IMR-90 (cell line): ENCODE measurements around the gene GCK. TPM values are rescaled to one million over a fixed set of nuclear protein-coding genes. Genes with fewer than 3 reads are reported as not detected.

ENCODE experiments used
- ATAC-seq: fragments of 200-7000 bp; cut with Tn5 transposase; 2 replicates; pipeline ENCODE4 v1.9.1; 2020; ENCODE audit warnings: low read depth, mild to moderate bottlenecking, moderate library complexity
- BruUV-seq: library from RNA; stranded (reverse); fragments of 400-500 nt; replicated peaks from 2 replicates; lab custom pipeline; 2021; lab: Mats Ljungman, UMichigan
- CTCF ChIA-PET: fragments of 300-600 bp; formaldehyde crosslinking; extraction: SDS; loops from one replicate; lab custom pipeline; 2021; ENCODE audit warnings: antibody characterized with exemption; lab: Yijun Ruan, JAX
- POLR2A ChIA-PET: fragments of 300-600 bp; sonication (Branson Sonifier 250); formaldehyde crosslinking; loops from one replicate; lab custom pipeline; 2022; ENCODE audit warnings: antibody characterized with exemption; ENCODE audit not compliant: unreplicated experiment; lab: Charles Lee
- DNase-seq: peaks from one replicate; pipeline ENCODE4 v3.0.0; 2013
- H2AFZ ChIP-seq: replicated peaks from 2 replicates; pipeline ENCODE3; 2013; ENCODE audit warnings: low read length, mild to moderate bottlenecking; ENCODE audit not compliant: poor library complexity
- H2AK5ac ChIP-seq: 2 replicates; pipeline ENCODE4 v1.6.1; 2013; ENCODE audit warnings: low read depth, low read length, inconsistent platforms
- H2AK9ac ChIP-seq: replicated peaks from 2 replicates; pipeline ENCODE3; 2013; ENCODE audit warnings: mild to moderate bottlenecking, low read depth, low read length, moderate library complexity; ENCODE audit not compliant: poor library complexity
- H2BK120ac ChIP-seq: 2 replicates; pipeline ENCODE4 v1.6.1; 2013; ENCODE audit warnings: low read depth, low read length, inconsistent platforms
- H2BK15ac ChIP-seq: 3 replicates; pipeline ENCODE4 v1.6.1; 2013; ENCODE audit warnings: low read depth, low read length, inconsistent platforms
- H2BK20ac ChIP-seq: 2 replicates; pipeline ENCODE4 v1.6.1; 2013; ENCODE audit warnings: low read depth, mild to moderate bottlenecking, inconsistent platforms, low read length, moderate library complexity
- H2BK5ac ChIP-seq: 2 replicates; pipeline ENCODE4 v1.6.1; 2013; ENCODE audit warnings: mild to moderate bottlenecking, low read depth, low read length, inconsistent platforms; ENCODE audit not compliant: poor library complexity, severe bottlenecking
- H3K14ac ChIP-seq: replicated peaks from 2 replicates; pipeline ENCODE4 v1.6.1; 2013; ENCODE audit warnings: low read depth, low read length, inconsistent platforms
- H3K18ac ChIP-seq: 2 replicates; pipeline ENCODE4 v1.6.1; 2013; ENCODE audit warnings: low read depth, low read length, control low read depth
- H3K23ac ChIP-seq: 2 replicates; pipeline ENCODE4 v1.6.1; 2013; ENCODE audit warnings: low read depth, low read length, inconsistent platforms
- H3K27ac ChIP-seq: 2 replicates; pipeline ENCODE4 v1.5.1; 2013; ENCODE audit warnings: mild to moderate bottlenecking, control low read depth, low read length; ENCODE audit not compliant: insufficient read depth
- H3K27me3 ChIP-seq: 2 replicates; pipeline ENCODE4 v1.6.1; 2013; ENCODE audit warnings: low read length; ENCODE audit not compliant: control insufficient read depth, insufficient read depth
- H3K36me3 ChIP-seq: 2 replicates; pipeline ENCODE4 v1.6.1; 2013; ENCODE audit warnings: low read length, mixed read lengths; ENCODE audit not compliant: control insufficient read depth, insufficient read depth
- H3K4ac ChIP-seq: 2 replicates; pipeline ENCODE4 v1.6.1; 2013; ENCODE audit warnings: low read depth, low read length, inconsistent platforms
- H3K4me1 ChIP-seq: 2 replicates; pipeline ENCODE4 v1.6.1; 2013; ENCODE audit warnings: low read length, mixed read lengths; ENCODE audit not compliant: control insufficient read depth, insufficient read depth
- H3K4me2 ChIP-seq: 2 replicates; pipeline ENCODE4 v1.6.1; 2013; ENCODE audit warnings: low read depth, mild to moderate bottlenecking, control low read depth, low read length, moderate library complexity
- H3K4me3 ChIP-seq: 2 replicates; pipeline ENCODE4 v1.5.1; 2013; ENCODE audit warnings: low read depth, mild to moderate bottlenecking, control low read depth, low read length, moderate library complexity; ENCODE audit not compliant: insufficient read depth
- H3K56ac ChIP-seq: 2 replicates; pipeline ENCODE4 v1.6.1; 2013; ENCODE audit warnings: low read length, inconsistent platforms; ENCODE audit not compliant: insufficient read depth; ENCODE audit errors: extremely low read depth
- H3K79me1 ChIP-seq, 2 experiments: 2 replicates each; pipeline ENCODE4 v1.6.1; 2013; ENCODE audit warnings: low read length in 2 of 2, inconsistent platforms in 1 of 2, low read depth in 1 of 2
- H3K9ac ChIP-seq: 2 replicates; pipeline ENCODE4 v1.6.1; 2013; ENCODE audit warnings: low read depth, low read length, control low read depth
- H3K9me1 ChIP-seq: 2 replicates; pipeline ENCODE4 v1.6.1; 2013; ENCODE audit warnings: low read length, inconsistent platforms; ENCODE audit not compliant: insufficient read depth
- H3K9me3 ChIP-seq: 2 replicates; pipeline ENCODE4 v1.6.1; 2013; ENCODE audit warnings: low read length; ENCODE audit not compliant: control insufficient read depth, insufficient read depth
- H4K20me1 ChIP-seq: 2 replicates; pipeline ENCODE4 v1.6.1; 2013; ENCODE audit warnings: low read length, inconsistent platforms; ENCODE audit not compliant: insufficient read depth
- H4K5ac ChIP-seq: 2 replicates; pipeline ENCODE4 v1.6.1; 2013; ENCODE audit warnings: mild to moderate bottlenecking, low read depth, low read length, control low read depth
- H4K8ac ChIP-seq, 2 experiments: 2 replicates each; pipeline ENCODE4 v1.6.1; 2013; ENCODE audit warnings: low read depth in 2 of 2, low read length in 2 of 2, control low read depth in 1 of 2, inconsistent platforms in 1 of 2
- H4K91ac ChIP-seq: 2 replicates; pipeline ENCODE4 v1.6.1; 2013; ENCODE audit warnings: low read depth, low read length, inconsistent platforms; ENCODE audit not compliant: insufficient read depth
- BHLHE40 ChIP-seq: fragments of 150-350 bp; IDR thresholded peaks from 2 replicates; pipeline ENCODE4 v1.6.1; 2016; ENCODE audit warnings: mild to moderate bottlenecking, low read depth, low read length
- CEBPB ChIP-seq: IDR thresholded peaks from 2 replicates; pipeline ENCODE4 v1.6.1; 2012; ENCODE audit warnings: low read depth, low read length, improper control_type of control experiment
- CHD1 ChIP-seq: IDR thresholded peaks from 2 replicates; pipeline ENCODE4 v1.6.1; 2012; ENCODE audit warnings: low read depth, low read length, improper control_type of control experiment
- FOS ChIP-seq: fragments of 150-350 bp; IDR thresholded peaks from 2 replicates; pipeline ENCODE4 v1.6.1; 2016; ENCODE audit warnings: low read depth, low read length
- MAFK ChIP-seq: IDR thresholded peaks from 2 replicates; pipeline ENCODE4 v1.6.1; 2012; ENCODE audit warnings: low read depth, low read length, improper control_type of control experiment
- MAZ ChIP-seq: IDR thresholded peaks from 2 replicates; pipeline ENCODE4 v1.6.1; 2012; ENCODE audit warnings: low read depth, mild to moderate bottlenecking, low read length, improper control_type of control experiment, moderate library complexity, borderline replicate concordance
- MXI1 ChIP-seq: IDR thresholded peaks from 2 replicates; pipeline ENCODE4 v1.6.1; 2012; ENCODE audit warnings: low read depth, mild to moderate bottlenecking, low read length, moderate library complexity, borderline replicate concordance
- NFE2L2 ChIP-seq: fragments of 150-350 bp; IDR thresholded peaks from 2 replicates; pipeline ENCODE4 v1.6.1; 2016; ENCODE audit warnings: low read depth, mild to moderate bottlenecking, low read length
- POLR2A ChIP-seq: IDR thresholded peaks from 2 replicates; pipeline ENCODE4 v1.6.1; 2012; ENCODE audit warnings: mild to moderate bottlenecking, low read depth, low read length
- RAD21 ChIP-seq: IDR thresholded peaks from 2 replicates; pipeline ENCODE4 v1.6.1; 2012; ENCODE audit warnings: low read length, improper control_type of control experiment
- RCOR1 ChIP-seq: IDR thresholded peaks from 2 replicates; pipeline ENCODE4 v1.6.1; 2012; ENCODE audit warnings: mild to moderate bottlenecking, low read length, improper control_type of control experiment; ENCODE audit not compliant: insufficient replicate concordance
- RFX5 ChIP-seq: IDR thresholded peaks from 2 replicates; pipeline ENCODE4 v1.8.0; 2012; ENCODE audit warnings: low read depth, mild to moderate bottlenecking, low read length, moderate library complexity
- SMC3 ChIP-seq: fragments of 150-350 bp; IDR thresholded peaks from 2 replicates; pipeline ENCODE4 v1.6.1; 2016; ENCODE audit warnings: low read depth, mild to moderate bottlenecking, antibody characterized with exemption, low read length, moderate library complexity
- WGBS, 2 experiments: methylation state at CpG; one replicate each; pipeline versions ENCODE4 v1.1.5 to v1.1.7; 2013; ENCODE audit warnings: missing lambda C conversion rate in 2 of 2; ENCODE audit not compliant: insufficient read length in 1 of 2; ENCODE audit errors: extremely low coverage in 2 of 2; 5-methylcytosine and 5-hydroxymethylcytosine counted together
- dilution Hi-C: fragments of 300-500 bp; cut with HindIII; formaldehyde crosslinking; loops from one replicate; pipeline ENCODE4 v1.14.3; 2018; ENCODE audit warnings: low sequenced_read_pairs; ENCODE audit not compliant: unreplicated experiment
- in situ Hi-C: fragments of 300-500 bp; cut with MboI; formaldehyde crosslinking; loops from 3 replicates; pipeline ENCODE4 v1.14.3; 2019; ENCODE audit warnings: low sequenced_read_pairs, inconsistent platforms, mixed read lengths
- intact Hi-C: fragments of 100-400 bp; cut with micrococcal nuclease; formaldehyde crosslinking; loops from 2 replicates; pipeline ENCODE4 v1.10.0; 2022
- polyA plus RNA-seq, 3 experiments: library from polyadenylated mRNA; depleted of rRNA; stranded (reverse); fragments of >200 nt; gene quantifications; 2 replicates each; pipeline ENCODE4 v1.2.3, GENCODE V29; 2012; ENCODE audit warnings: low replicate concordance in 1 of 3
- total RNA-seq: library from RNA; depleted of rRNA; stranded (reverse); fragments of >200 nt; gene quantifications from 2 replicates; pipeline ENCODE4 v1.2.3, GENCODE V29; 2012
- TF ChIP-seq, protein P1 (sequence below): fragments of 150-350 bp; IDR thresholded peaks from 2 replicates; pipeline ENCODE4 v1.6.1; 2017; ENCODE audit warnings: mild to moderate bottlenecking, antibody characterized with exemption, low read length, low read depth
- TF ChIP-seq, protein P2 (sequence below): fragments of 150-350 bp; IDR thresholded peaks from 2 replicates; pipeline ENCODE4 v1.6.1; 2016; ENCODE audit warnings: low read depth, mild to moderate bottlenecking, low read length, moderate library complexity, borderline replicate concordance
- TF ChIP-seq, protein P3 (sequence below): conservative IDR thresholded peaks from 2 replicates; pipeline ENCODE4 v1.5.1; 2012; ENCODE audit warnings: mild to moderate bottlenecking, low read depth, low read length, improper control_type of control experiment

Gene GCK
- total and polyA plus RNA-seq, 2 of the 4 experiments (the other 2 are of a cell fraction), result 0.14 to 0.18 TPM

DNA sequence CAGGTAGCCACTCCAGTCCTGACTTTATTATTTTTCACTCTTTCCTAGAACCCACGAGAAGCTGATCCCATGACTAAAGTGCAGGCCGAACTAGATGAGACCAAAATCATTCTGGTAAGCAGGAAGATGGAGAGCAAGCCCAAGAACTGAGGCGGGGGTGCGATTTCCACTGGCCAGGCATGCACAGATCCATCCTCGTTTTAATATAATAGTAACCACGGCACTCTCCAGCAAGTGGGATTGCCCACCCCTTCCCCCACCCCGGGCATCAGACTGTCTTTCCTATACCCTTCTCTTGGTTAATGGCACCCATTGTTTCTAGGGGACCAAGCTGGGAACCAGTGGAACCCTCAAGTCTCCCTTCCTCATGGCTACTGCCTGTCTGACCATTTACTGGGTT is 18.8 kb upstream of the GCK start:
- H3K18ac ChIP-seq, result no peak overlapping the region
- BruUV-seq, result no TSS peak
- no CpG with 5 or more reads among the region's 7 CpGs for WGBS, 2 experiments
- no peak overlapping the region for H3K23ac ChIP-seq
- in situ Hi-C loops (no loop called here), intact Hi-C loops (no loop called here), dilution Hi-C loops (no loop called here)
- H4K5ac ChIP-seq, result no peak overlapping the region
- H2AFZ ChIP-seq, result no peak overlapping the region
- no peak overlapping the region for H3K4ac ChIP-seq
- ChIA-PET CTCF (no interaction called here), POLR2A (no interaction called here)
- H3K4me2 ChIP-seq, result no peak overlapping the region
- H4K20me1 ChIP-seq, result peaks cover 24% of the 10 kb centered on the region
- DNase-seq (no peak), ATAC-seq (no peak)
- H2BK20ac ChIP-seq, result no peak overlapping the region
- no peak overlapping the region for H2BK15ac ChIP-seq
- peaks cover 27 to 59% of the 10 kb centered on the region in 2 experiments for H3K79me1 ChIP-seq
- peaks cover 73% of the 10 kb centered on the region for H3K36me3 ChIP-seq
- H4K8ac ChIP-seq, result no peak overlapping the region
- no peak overlapping the region for H3K27ac ChIP-seq
- no peaks in the 10 kb centered on the region for H3K9me3 ChIP-seq
- no peak overlapping the region for H2BK5ac ChIP-seq
- H3K9ac ChIP-seq, result no peak overlapping the region
- no peak overlapping the region for H2BK120ac ChIP-seq
- H3K4me1 ChIP-seq, result no peaks in the 10 kb centered on the region
- TF ChIP-seq RFX5 (no peak), POLR2A (no peak), RAD21 (no peak), MXI1 (no peak), FOS (no peak), MAZ (no peak), CEBPB (no peak), MAFK (no peak), NFE2L2 (no peak), BHLHE40 (no peak), SMC3 (no peak), RCOR1 (no peak), CHD1 (no peak)
- TF ChIP-seq, protein P1, sequence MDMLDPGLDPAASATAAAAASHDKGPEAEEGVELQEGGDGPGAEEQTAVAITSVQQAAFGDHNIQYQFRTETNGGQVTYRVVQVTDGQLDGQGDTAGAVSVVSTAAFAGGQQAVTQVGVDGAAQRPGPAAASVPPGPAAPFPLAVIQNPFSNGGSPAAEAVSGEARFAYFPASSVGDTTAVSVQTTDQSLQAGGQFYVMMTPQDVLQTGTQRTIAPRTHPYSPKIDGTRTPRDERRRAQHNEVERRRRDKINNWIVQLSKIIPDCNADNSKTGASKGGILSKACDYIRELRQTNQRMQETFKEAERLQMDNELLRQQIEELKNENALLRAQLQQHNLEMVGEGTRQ, result no peak
- TF ChIP-seq, protein P2, sequence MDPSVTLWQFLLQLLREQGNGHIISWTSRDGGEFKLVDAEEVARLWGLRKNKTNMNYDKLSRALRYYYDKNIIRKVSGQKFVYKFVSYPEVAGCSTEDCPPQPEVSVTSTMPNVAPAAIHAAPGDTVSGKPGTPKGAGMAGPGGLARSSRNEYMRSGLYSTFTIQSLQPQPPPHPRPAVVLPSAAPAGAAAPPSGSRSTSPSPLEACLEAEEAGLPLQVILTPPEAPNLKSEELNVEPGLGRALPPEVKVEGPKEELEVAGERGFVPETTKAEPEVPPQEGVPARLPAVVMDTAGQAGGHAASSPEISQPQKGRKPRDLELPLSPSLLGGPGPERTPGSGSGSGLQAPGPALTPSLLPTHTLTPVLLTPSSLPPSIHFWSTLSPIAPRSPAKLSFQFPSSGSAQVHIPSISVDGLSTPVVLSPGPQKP, result no peak
- TF ChIP-seq, protein P3, sequence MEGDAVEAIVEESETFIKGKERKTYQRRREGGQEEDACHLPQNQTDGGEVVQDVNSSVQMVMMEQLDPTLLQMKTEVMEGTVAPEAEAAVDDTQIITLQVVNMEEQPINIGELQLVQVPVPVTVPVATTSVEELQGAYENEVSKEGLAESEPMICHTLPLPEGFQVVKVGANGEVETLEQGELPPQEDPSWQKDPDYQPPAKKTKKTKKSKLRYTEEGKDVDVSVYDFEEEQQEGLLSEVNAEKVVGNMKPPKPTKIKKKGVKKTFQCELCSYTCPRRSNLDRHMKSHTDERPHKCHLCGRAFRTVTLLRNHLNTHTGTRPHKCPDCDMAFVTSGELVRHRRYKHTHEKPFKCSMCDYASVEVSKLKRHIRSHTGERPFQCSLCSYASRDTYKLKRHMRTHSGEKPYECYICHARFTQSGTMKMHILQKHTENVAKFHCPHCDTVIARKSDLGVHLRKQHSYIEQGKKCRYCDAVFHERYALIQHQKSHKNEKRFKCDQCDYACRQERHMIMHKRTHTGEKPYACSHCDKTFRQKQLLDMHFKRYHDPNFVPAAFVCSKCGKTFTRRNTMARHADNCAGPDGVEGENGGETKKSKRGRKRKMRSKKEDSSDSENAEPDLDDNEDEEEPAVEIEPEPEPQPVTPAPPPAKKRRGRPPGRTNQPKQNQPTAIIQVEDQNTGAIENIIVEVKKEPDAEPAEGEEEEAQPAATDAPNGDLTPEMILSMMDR, result no peak
- H2AK9ac ChIP-seq, result no peak overlapping the region
- no peak overlapping the region for H3K4me3 ChIP-seq
- H3K14ac ChIP-seq, result no peak overlapping the region
- H2AK5ac ChIP-seq, result no peak overlapping the region
- peaks cover 4% of the 10 kb centered on the region for H3K9me1 ChIP-seq
- no peak overlapping the region for H3K56ac ChIP-seq
- H3K27me3 ChIP-seq, result no peaks in the 10 kb centered on the region
- no peak overlapping the region for H4K91ac ChIP-seq
